ENCODE results near the gene PTPRN2. TPM values are rescaled to one million over a fixed set of nuclear protein-coding genes. Genes with fewer than 3 reads are reported as not detected.

Gene PTPRN2
- total and polyA plus RNA-seq, 9 of the 15 experiments (the other 6 are each of a cell fraction or from before 2014, with no cell fraction given): not detected

DNA sequence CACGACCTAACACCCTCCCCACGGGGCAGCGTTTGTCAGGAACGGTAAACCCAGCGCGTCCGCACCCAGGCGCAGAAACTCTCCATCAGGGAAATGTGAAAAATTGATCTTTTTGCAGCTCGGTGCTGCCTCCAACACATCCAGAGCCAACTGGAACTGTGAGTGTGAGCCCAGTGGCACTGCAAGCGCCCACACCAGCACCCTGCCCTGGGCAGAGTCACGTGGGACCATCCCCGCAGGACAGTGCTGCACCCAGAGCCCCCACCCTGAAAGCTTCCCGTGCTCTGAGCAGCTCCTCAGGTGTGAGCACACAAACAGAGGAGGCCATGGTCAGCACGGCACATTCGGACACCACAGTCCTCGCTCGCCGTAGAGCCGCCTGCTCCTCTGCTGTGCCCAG lies 919.9 kb downstream of the PTPRN2 start:
- TF ChIP-seq FOXA3 (CRISPR knock-in tag; conservative IDR thresholded peaks at IDR 0.05 in 1 of 2, IDR thresholded peaks at IDR 0.05 in 1 of 2): no peak
- TF ChIP-seq, protein P1, sequence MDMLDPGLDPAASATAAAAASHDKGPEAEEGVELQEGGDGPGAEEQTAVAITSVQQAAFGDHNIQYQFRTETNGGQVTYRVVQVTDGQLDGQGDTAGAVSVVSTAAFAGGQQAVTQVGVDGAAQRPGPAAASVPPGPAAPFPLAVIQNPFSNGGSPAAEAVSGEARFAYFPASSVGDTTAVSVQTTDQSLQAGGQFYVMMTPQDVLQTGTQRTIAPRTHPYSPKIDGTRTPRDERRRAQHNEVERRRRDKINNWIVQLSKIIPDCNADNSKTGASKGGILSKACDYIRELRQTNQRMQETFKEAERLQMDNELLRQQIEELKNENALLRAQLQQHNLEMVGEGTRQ (CRISPR knock-in tag; IDR thresholded peaks at IDR 0.05): 0 out of 2 replicates have a peak, but pooled peaks have one; percentile 3
- Histone ChIP-seq H3K79me2 (ENCODE audit: control insufficient read depth, insufficient read depth, low read length) (no peaks in the 10 kb centered on the region), H3K4me3 (no peak overlapping the region), H4K20me1 (replicated peaks; ENCODE audit: control insufficient read depth, insufficient read depth, low read length) (peaks cover 12% of the 10 kb centered on the region; the same call in 1 of the 2 replicates), H3K27ac (ENCODE audit: extremely low read depth, low read depth, low read length) (no peak overlapping the region), H3K9ac (ENCODE audit: insufficient read depth in 1 of 2, low read depth in 2 of 2, low read length in 2 of 2) (no peak overlapping the region), H3K9me1 (ENCODE audit: control insufficient read depth, insufficient read depth, low read length) (no peaks in the 10 kb centered on the region), H3K9me3 (replicated peaks; ENCODE audit: control insufficient read depth, insufficient read depth, low read depth, low read length) (no peaks in the 10 kb centered on the region), H2AFZ (ENCODE audit: low read depth, low read length) (no peak overlapping the region), H3K4me1 (replicated peaks in 1 of 2; ENCODE audit: control insufficient read depth in 2 of 2, insufficient read depth in 2 of 2, low read length in 2 of 2) (peaks cover 0 to 9% of the 10 kb centered on the region in 2 experiments; a peak in 1 of 5 replicates), H3K4me2 (ENCODE audit: insufficient read depth, low read length) (no peak overlapping the region), H3K27me3 (ENCODE audit: control insufficient read depth in 2 of 2, insufficient read depth in 2 of 2, low read length in 2 of 2) (peaks cover 65 to 90% of the 10 kb centered on the region in 2 experiments), H3K36me3 (ENCODE audit: control insufficient read depth, insufficient read depth, low read length) (no peaks in the 10 kb centered on the region)
- CTCF ChIA-PET (ENCODE audit: low intra/inter-chr PET ratio): no interaction called here
- no TSS peak for BruUV-seq (replicated peaks)
- DNase-seq (ENCODE audit: extremely low read depth in 1 of 4, low spot score in 3 of 4) (no peak), ATAC-seq (no peak), FAIRE-seq (no peak)
- 3% methylated on average over 19 of the region's 19 CpGs for WGBS (ENCODE audit: insufficient coverage, low coverage, missing lambda C conversion rate)
- in situ Hi-C loops (cut with MboI): no loop called here
- intact Hi-C loops (cut with micrococcal nuclease): no loop called here
- POLR2A ChIA-PET: no interaction called here

DNA sequence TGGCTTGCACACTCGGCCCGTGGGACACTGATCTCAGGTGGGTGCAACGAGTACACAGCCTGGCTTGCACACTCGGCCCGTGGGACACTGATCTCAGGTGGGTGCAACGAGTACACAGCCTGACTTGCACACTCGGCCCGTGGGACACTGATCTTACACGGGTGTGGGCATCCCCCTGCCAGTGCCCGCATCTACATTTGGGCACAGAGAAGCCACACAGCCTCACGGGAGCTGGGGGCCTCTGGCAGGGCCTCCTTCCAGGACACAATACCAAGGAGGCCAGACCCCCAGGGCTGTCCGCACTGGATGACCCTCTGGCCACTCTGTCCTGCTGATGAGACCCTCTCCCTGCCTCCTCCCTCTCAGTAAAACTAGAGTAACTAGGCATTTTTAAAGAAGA lies 920.4 kb downstream of the PTPRN2 start:
- H3K4me2 ChIP-seq (ENCODE audit: insufficient read depth, low read length): no peak overlapping the region
- in situ Hi-C loops (cut with MboI): no loop called here
- peaks cover 0 to 9% of the 10 kb centered on the region in 2 experiments; a peak in 1 of 5 replicates for H3K4me1 ChIP-seq (replicated peaks in 1 of 2; ENCODE audit: control insufficient read depth in 2 of 2, insufficient read depth in 2 of 2, low read length in 2 of 2)
- H4K20me1 ChIP-seq (replicated peaks; ENCODE audit: control insufficient read depth, insufficient read depth, low read length): peaks cover 17% of the 10 kb centered on the region; the same call in 1 of the 2 replicates
- H3K27ac ChIP-seq (ENCODE audit: extremely low read depth, low read depth, low read length): no peak overlapping the region
- ATAC-seq: no peak
- no peak for DNase-seq (ENCODE audit: extremely low read depth in 1 of 4, low spot score in 3 of 4)
- H3K36me3 ChIP-seq (ENCODE audit: control insufficient read depth, insufficient read depth, low read length): no peaks in the 10 kb centered on the region
- H3K9me3 ChIP-seq (replicated peaks; ENCODE audit: control insufficient read depth, insufficient read depth, low read depth, low read length): no peaks in the 10 kb centered on the region
- H2AFZ ChIP-seq (ENCODE audit: low read depth, low read length): no peak overlapping the region
- CTCF ChIA-PET (ENCODE audit: low intra/inter-chr PET ratio): no interaction called here
- FAIRE-seq: no peak
- H3K27me3 ChIP-seq (ENCODE audit: control insufficient read depth in 2 of 2, insufficient read depth in 2 of 2, low read length in 2 of 2): peaks cover 65 to 90% of the 10 kb centered on the region in 2 experiments
- TF ChIP-seq, protein P2, sequence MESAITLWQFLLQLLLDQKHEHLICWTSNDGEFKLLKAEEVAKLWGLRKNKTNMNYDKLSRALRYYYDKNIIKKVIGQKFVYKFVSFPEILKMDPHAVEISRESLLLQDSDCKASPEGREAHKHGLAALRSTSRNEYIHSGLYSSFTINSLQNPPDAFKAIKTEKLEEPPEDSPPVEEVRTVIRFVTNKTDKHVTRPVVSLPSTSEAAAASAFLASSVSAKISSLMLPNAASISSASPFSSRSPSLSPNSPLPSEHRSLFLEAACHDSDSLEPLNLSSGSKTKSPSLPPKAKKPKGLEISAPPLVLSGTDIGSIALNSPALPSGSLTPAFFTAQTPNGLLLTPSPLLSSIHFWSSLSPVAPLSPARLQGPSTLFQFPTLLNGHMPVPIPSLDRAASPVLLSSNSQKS (CRISPR knock-in tag; IDR thresholded peaks at IDR 0.05): no peak
- no peak for TF ChIP-seq GABPA (tag; conservative IDR thresholded peaks at IDR 0.05; ENCODE audit: low read depth)
- no peak overlapping the region for H3K9ac ChIP-seq (ENCODE audit: insufficient read depth in 1 of 2, low read depth in 2 of 2, low read length in 2 of 2)
- H3K79me2 ChIP-seq (ENCODE audit: control insufficient read depth, insufficient read depth, low read length): no peaks in the 10 kb centered on the region
- POLR2A ChIA-PET: no interaction called here
- 0% methylated on average over 12 of the region's 12 CpGs for WGBS (ENCODE audit: insufficient coverage, low coverage, missing lambda C conversion rate)
- no peaks in the 10 kb centered on the region for H3K9me1 ChIP-seq (ENCODE audit: control insufficient read depth, insufficient read depth, low read length)
- H3K4me3 ChIP-seq: no peak overlapping the region
- intact Hi-C loops (cut with micrococcal nuclease): no loop called here
- BruUV-seq (replicated peaks): no TSS peak
